Fibroblast of the aortic adventitia (primary cell): ENCODE data around the gene HS3ST4. TPM values are rescaled to one million over a fixed set of nuclear protein-coding genes. Genes with fewer than 3 reads are reported as not detected.

Experiments used
- DNase-seq: peaks from one replicate; pipeline ENCODE4 v3.0.0-alpha.2; 2010; ENCODE audit warnings: low read depth
- H3K4me3 ChIP-seq: 2 replicates; pipeline ENCODE4 v1.5.1; 2011; ENCODE audit warnings: low read depth, mild to moderate bottlenecking, control low read depth, low read length, moderate library complexity
- CTCF ChIP-seq: IDR thresholded peaks from 2 replicates; pipeline ENCODE4 v1.5.1; 2011; ENCODE audit warnings: mild to moderate bottlenecking, low read length, control low read depth, inconsistent platforms; ENCODE audit not compliant: insufficient read depth
- total RNA-seq: library from RNA; depleted of rRNA; stranded (reverse); fragments of >200 nt; gene quantifications from 2 replicates; pipeline ENCODE4 v1.2.3, GENCODE V29; 2012; ENCODE audit warnings: low replicate concordance

Gene HS3ST4
- not detected in 2 replicates for total RNA-seq

- TF ChIP-seq CTCF = no peak
- no peak for DNase-seq
- no peak within 1 kb of the TSS for H3K4me3 ChIP-seq
These were observed at the start of gene HS3ST4 for GRCh38 chr16:25691519-25692091. HS3ST4 (plus strand) TSS chr16:25691959.

GRCh38 chr16:25643633-25644032 lies 48.1 kb upstream of the HS3ST4 start:
- no peak for DNase-seq
- no peak for TF ChIP-seq CTCF
- no peak overlapping the region for H3K4me3 ChIP-seq

- no peak for TF ChIP-seq CTCF
- H3K4me3 ChIP-seq = no peak overlapping the region
- DNase-seq = no peak
These were observed 35.1 kb upstream of the HS3ST4 start for GRCh38 chr16:25656639-25657038.

GRCh38 chr16:25676820-25677219 lies 14.9 kb upstream of the HS3ST4 start:
- TF ChIP-seq CTCF = no peak
- H3K4me3 ChIP-seq = no peak overlapping the region
- DNase-seq = no peak

- DNase-seq = no peak
- no peak overlapping the region for H3K4me3 ChIP-seq
- TF ChIP-seq CTCF = no peak
These were observed 12.2 kb upstream of the HS3ST4 start for GRCh38 chr16:25679511-25679910.

- TF ChIP-seq CTCF = no peak
- no peak overlapping the region for H3K4me3 ChIP-seq
- DNase-seq = no peak
These were observed 2.5 kb upstream of the HS3ST4 start for GRCh38 chr16:25689137-25689836.
